Liver (tissue), 9 donors: ENCODE results near the gene RFPL3. TPM values are rescaled to one million over a fixed set of nuclear protein-coding genes. Genes with fewer than 3 reads are reported as not detected.

Source experiments
- DNase-seq: peaks from one replicate; pipeline ENCODE4 v3.0.0-alpha.2; 2017; ENCODE audit warnings: low spot score
- H3K27ac ChIP-seq, 2 donors: one replicate each; pipeline ENCODE4 v1.7.0; 2013; ENCODE audit warnings: inconsistent platforms in 2 of 2, low read length in 2 of 2, control low read depth in 1 of 2, low read depth in 1 of 2, mild to moderate bottlenecking in 1 of 2
- H3K27me3 ChIP-seq, 4 donors: one replicate each; pipeline versions ENCODE4 v1.6.1 to v1.7.0; 2013; ENCODE audit warnings: low read length in 3 of 4, inconsistent platforms in 1 of 4, mild to moderate bottlenecking in 1 of 4, moderate library complexity in 1 of 4; ENCODE audit not compliant: control insufficient read depth in 4 of 4, insufficient read depth in 4 of 4
- H3K36me3 ChIP-seq, 4 donors: one replicate each; pipeline versions ENCODE4 v1.6.1 to v1.7.0; 2013; ENCODE audit warnings: low read length in 3 of 4, mild to moderate bottlenecking in 3 of 4, low read depth in 1 of 4, moderate library complexity in 1 of 4; ENCODE audit not compliant: control insufficient read depth in 4 of 4, insufficient read depth in 3 of 4
- H3K4me1 ChIP-seq, 4 donors: one replicate each; pipeline versions ENCODE4 v1.6.1 to v1.7.0; 2013; ENCODE audit warnings: low read length in 3 of 4, mild to moderate bottlenecking in 3 of 4, moderate library complexity in 1 of 4; ENCODE audit not compliant: control insufficient read depth in 4 of 4, insufficient read depth in 4 of 4
- H3K4me3 ChIP-seq, 3 donors: one replicate each; pipeline versions ENCODE4 v1.6.1 to v1.7.0; 2013; ENCODE audit warnings: low read length in 3 of 3, control low read depth in 1 of 3, low read depth in 1 of 3, mild to moderate bottlenecking in 1 of 3
- H3K9ac ChIP-seq, 2 donors: one replicate each; pipeline ENCODE4 v1.7.0; 2013; ENCODE audit warnings: low read length in 2 of 2, mild to moderate bottlenecking in 2 of 2, moderate library complexity in 2 of 2, control low read depth in 1 of 2, low read depth in 1 of 2
- H3K9me3 ChIP-seq, 4 donors: one replicate each; pipeline versions ENCODE4 v1.6.1 to v1.7.0; 2013; ENCODE audit warnings: low read length in 3 of 4; ENCODE audit not compliant: control insufficient read depth in 4 of 4
- EGR1 ChIP-seq, 2 donors: IDR thresholded peaks; 2 replicates each; pipeline ENCODE4 v1.6.1; 2016 to 2018; ENCODE audit warnings: antibody characterized with exemption in 2 of 2, low read depth in 2 of 2
- FOXA1 ChIP-seq: IDR thresholded peaks from 2 replicates; pipeline ENCODE4 v1.6.1; 2016; ENCODE audit warnings: antibody characterized with exemption
- FOXA2 ChIP-seq: IDR thresholded peaks from 2 replicates; pipeline ENCODE4 v1.6.1; 2016; ENCODE audit warnings: antibody characterized with exemption
- GABPA ChIP-seq, 2 donors: IDR thresholded peaks in 1 of 2; conservative IDR thresholded peaks in 1 of 2; 2 replicates each; pipeline ENCODE4 v1.6.1; 2016; ENCODE audit warnings: antibody characterized with exemption in 2 of 2, mild to moderate bottlenecking in 1 of 2, moderate library complexity in 1 of 2
- HNF4A ChIP-seq, 2 donors: conservative IDR thresholded peaks; 2 replicates each; pipeline ENCODE4 v1.6.1; 2016; ENCODE audit warnings: antibody characterized with exemption in 2 of 2, mild to moderate bottlenecking in 2 of 2
- JUND ChIP-seq, 2 donors: IDR thresholded peaks; 2 replicates each; pipeline ENCODE4 v1.6.1; 2016; ENCODE audit warnings: antibody characterized with exemption in 2 of 2
- NR2F2 ChIP-seq: IDR thresholded peaks from 2 replicates; pipeline ENCODE4 v1.6.1; 2016; ENCODE audit warnings: antibody characterized with exemption
- RAD21 ChIP-seq, 2 donors: IDR thresholded peaks; 2 replicates each; pipeline ENCODE4 v1.6.1; 2016; ENCODE audit warnings: antibody characterized with exemption in 2 of 2, mild to moderate bottlenecking in 2 of 2
- REST ChIP-seq: IDR thresholded peaks from 2 replicates; pipeline ENCODE4 v1.6.1; 2016; ENCODE audit warnings: antibody characterized with exemption, mild to moderate bottlenecking
- RXRA ChIP-seq, 2 donors: IDR thresholded peaks; 2 replicates each; pipeline ENCODE4 v1.6.1; 2017 to 2018; ENCODE audit warnings: antibody characterized with exemption in 2 of 2, mild to moderate bottlenecking in 1 of 2
- SP1 ChIP-seq: IDR thresholded peaks from 2 replicates; pipeline ENCODE4 v1.6.1; 2018; ENCODE audit warnings: antibody characterized with exemption, mild to moderate bottlenecking
- TAF1 ChIP-seq: conservative IDR thresholded peaks from 2 replicates; pipeline ENCODE4 v1.6.1; 2016; ENCODE audit warnings: antibody characterized with exemption, mild to moderate bottlenecking
- YY1 ChIP-seq: IDR thresholded peaks from 2 replicates; pipeline ENCODE4 v1.6.1; 2016; ENCODE audit warnings: antibody characterized with exemption, mild to moderate bottlenecking
- ZBTB33 ChIP-seq: IDR thresholded peaks from 2 replicates; pipeline ENCODE4 v1.6.1; 2016; ENCODE audit warnings: antibody characterized with exemption
- WGBS: extraction: QIAGEN DNeasy Blood & Tissue Kit; methylation state at CpG from one replicate; pipeline ENCODE4 v1.1.7; 2013; 5-methylcytosine and 5-hydroxymethylcytosine counted together
- polyA plus RNA-seq, 2 donors: library from polyadenylated mRNA; stranded (reverse) in 1 of 2; unstranded in 1 of 2; fragments of 200-250 nt in 1 of 2; fragments of >200 nt in 1 of 2; fragmentation: Nextera tagmentation in 1 of 2; extraction: Ambion mirVana in 1 of 2; gene quantifications; one replicate each; pipeline versions ENCODE4 v1.2.1 to v1.2.3, GENCODE V29; 2013 to 2015
- total RNA-seq, 2 donors: library from RNA; depleted of rRNA; stranded (reverse); fragments of >200 nt; gene quantifications; one replicate each; pipeline ENCODE4 v1.2.3, GENCODE V29; 2014
- TF ChIP-seq, protein P1 (sequence below): fragments of 150-350 bp; IDR thresholded peaks from 2 replicates; pipeline ENCODE4 v1.5.1; 2017; ENCODE audit warnings: improper control_type of control experiment, low read depth, low read length; ENCODE audit not compliant: missing input control
- TF ChIP-seq, protein P2 (sequence below): IDR thresholded peaks from 2 replicates; pipeline ENCODE4 v1.6.1; 2016; ENCODE audit warnings: antibody characterized with exemption
- TF ChIP-seq, protein P3 (sequence below): IDR thresholded peaks from 2 replicates; pipeline ENCODE4 v1.6.1; 2016; ENCODE audit warnings: antibody characterized with exemption
- donor health status: healthy.
- donor health status: healthy.
- donor health status: healthy.
- donor health status: healthy.
- donor health status: healthy.

The RFPL3 gene
- total and polyA plus RNA-seq, 4 donors: not detected

GRCh38 chr22:32340411-32340810, 17.3 kb upstream of the RFPL3 start:
- no peak for DNase-seq
- H3K9ac ChIP-seq: no peak overlapping the region
- H3K27ac ChIP-seq: no peak overlapping the region
- H3K36me3 ChIP-seq: no peaks in the 10 kb centered on the region
- no peak overlapping the region for H3K4me3 ChIP-seq
- H3K4me1 ChIP-seq: no peaks in the 10 kb centered on the region
- TF ChIP-seq YY1 (no peak), EGR1 (IDR thresholded peaks at IDR 0.05; ENCODE audit: low read depth in 2 of 2) (no peak), GABPA (IDR thresholded peaks at IDR 0.05 in 1 of 2, conservative IDR thresholded peaks at IDR 0.05 in 1 of 2) (no peak), RXRA (IDR thresholded peaks at IDR 0.05) (no peak), FOXA1 (no peak), REST (no peak), JUND (IDR thresholded peaks at IDR 0.05) (no peak), ZBTB33 (no peak), NR2F2 (no peak), HNF4A (conservative IDR thresholded peaks at IDR 0.05) (no peak), FOXA2 (no peak), RAD21 (IDR thresholded peaks at IDR 0.05) (no peak)
- TF ChIP-seq, protein P1, sequence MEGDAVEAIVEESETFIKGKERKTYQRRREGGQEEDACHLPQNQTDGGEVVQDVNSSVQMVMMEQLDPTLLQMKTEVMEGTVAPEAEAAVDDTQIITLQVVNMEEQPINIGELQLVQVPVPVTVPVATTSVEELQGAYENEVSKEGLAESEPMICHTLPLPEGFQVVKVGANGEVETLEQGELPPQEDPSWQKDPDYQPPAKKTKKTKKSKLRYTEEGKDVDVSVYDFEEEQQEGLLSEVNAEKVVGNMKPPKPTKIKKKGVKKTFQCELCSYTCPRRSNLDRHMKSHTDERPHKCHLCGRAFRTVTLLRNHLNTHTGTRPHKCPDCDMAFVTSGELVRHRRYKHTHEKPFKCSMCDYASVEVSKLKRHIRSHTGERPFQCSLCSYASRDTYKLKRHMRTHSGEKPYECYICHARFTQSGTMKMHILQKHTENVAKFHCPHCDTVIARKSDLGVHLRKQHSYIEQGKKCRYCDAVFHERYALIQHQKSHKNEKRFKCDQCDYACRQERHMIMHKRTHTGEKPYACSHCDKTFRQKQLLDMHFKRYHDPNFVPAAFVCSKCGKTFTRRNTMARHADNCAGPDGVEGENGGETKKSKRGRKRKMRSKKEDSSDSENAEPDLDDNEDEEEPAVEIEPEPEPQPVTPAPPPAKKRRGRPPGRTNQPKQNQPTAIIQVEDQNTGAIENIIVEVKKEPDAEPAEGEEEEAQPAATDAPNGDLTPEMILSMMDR: no peak
- TF ChIP-seq, protein P2, sequence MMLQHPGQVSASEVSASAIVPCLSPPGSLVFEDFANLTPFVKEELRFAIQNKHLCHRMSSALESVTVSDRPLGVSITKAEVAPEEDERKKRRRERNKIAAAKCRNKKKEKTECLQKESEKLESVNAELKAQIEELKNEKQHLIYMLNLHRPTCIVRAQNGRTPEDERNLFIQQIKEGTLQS: no peak
- TF ChIP-seq, protein P3, sequence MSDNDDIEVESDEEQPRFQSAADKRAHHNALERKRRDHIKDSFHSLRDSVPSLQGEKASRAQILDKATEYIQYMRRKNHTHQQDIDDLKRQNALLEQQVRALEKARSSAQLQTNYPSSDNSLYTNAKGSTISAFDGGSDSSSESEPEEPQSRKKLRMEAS: no peak
- WGBS: 73% methylated on average over 11 of the region's 11 CpGs
- H3K27me3 ChIP-seq: peaks cover 0 to 5% (median 0%) of the 10 kb centered on the region in 4 donors
- no peaks in the 10 kb centered on the region for H3K9me3 ChIP-seq

- H3K9ac ChIP-seq: no peak overlapping the region
- no peaks in the 10 kb centered on the region for H3K4me1 ChIP-seq
- no peaks in the 10 kb centered on the region for H3K36me3 ChIP-seq
- H3K4me3 ChIP-seq: no peak overlapping the region
- peaks cover 0 to 5% (median 0%) of the 10 kb centered on the region in 4 donors for H3K27me3 ChIP-seq
- 68% methylated on average over 13 of the region's 13 CpGs for WGBS
- DNase-seq: no peak
- H3K27ac ChIP-seq: no peak overlapping the region
- no peak for TF ChIP-seq SP1
- no peak for TF ChIP-seq REST
- no peak for TF ChIP-seq EGR1 (IDR thresholded peaks at IDR 0.05; ENCODE audit: low read depth in 2 of 2)
- no peak for TF ChIP-seq GABPA (IDR thresholded peaks at IDR 0.05 in 1 of 2, conservative IDR thresholded peaks at IDR 0.05 in 1 of 2)
- no peak for TF ChIP-seq FOXA1
- no peak for TF ChIP-seq TAF1
- TF ChIP-seq HNF4A (conservative IDR thresholded peaks at IDR 0.05): no peak
- TF ChIP-seq RXRA (IDR thresholded peaks at IDR 0.05): no peak
- TF ChIP-seq YY1: no peak
- no peak for TF ChIP-seq RAD21 (IDR thresholded peaks at IDR 0.05)
- no peak for TF ChIP-seq FOXA2
- no peaks in the 10 kb centered on the region for H3K9me3 ChIP-seq
These were observed 16.4 kb upstream of the RFPL3 start for GRCh38 chr22:32341122-32341740.
